ENCODE data around the gene UGT2A1.
"Not testable (repeated sequence)": the region's sequence is repeated elsewhere in the genome, so short reads cannot be mapped to it uniquely, and the experiment has no call there.

Gene UGT2A1

GRCh38 chr4:69653147-69653546 is at the start of gene UGT2A1:
Gene UGT2A1 (minus strand): TSS chr4:69653247. CDS start chr4:69647644, 5,603 bp downstream.
- no peak for DNase-seq (ENCODE audit: low spot score)
- no peak for FAIRE-seq

GRCh38 chr4:69702201-69702600 is 49.2 kb upstream of the UGT2A1 start:
- no peak for FAIRE-seq
- no peak for DNase-seq (ENCODE audit: low spot score)

GRCh38 chr4:69701696-69702095 is 48.6 kb upstream of the UGT2A1 start:
- DNase-seq (ENCODE audit: low spot score) (no peak), FAIRE-seq (no peak)

GRCh38 chr4:69697536-69698242 is 44.6 kb upstream of the UGT2A1 start:
- no peak for FAIRE-seq

DNA sequence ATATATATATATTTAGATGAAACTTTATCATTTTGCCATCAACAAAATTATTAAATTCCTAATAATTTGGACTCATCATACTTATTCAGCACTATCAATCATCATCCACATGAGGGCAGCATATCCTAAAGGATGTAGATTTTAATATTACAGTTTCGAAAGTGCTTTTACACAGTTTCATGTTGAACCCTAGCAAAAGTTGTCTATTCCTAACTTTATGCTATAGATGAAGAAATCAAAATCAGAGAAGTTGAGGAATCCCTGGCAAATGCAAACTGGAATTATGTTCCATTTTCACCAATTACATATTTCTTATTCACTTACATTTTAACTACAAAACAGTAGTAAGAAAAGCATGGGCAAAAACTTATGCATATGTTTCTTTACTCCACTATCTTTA is 36.6 kb upstream of the UGT2A1 start:
- no peak for DNase-seq (ENCODE audit: low spot score)
- peak; percentile 79 for FAIRE-seq

More at GRCh38 chr4:69697536-69698242, 44.6 kb upstream of the UGT2A1 start:
- no peak for DNase-seq (ENCODE audit: low spot score)

DNA sequence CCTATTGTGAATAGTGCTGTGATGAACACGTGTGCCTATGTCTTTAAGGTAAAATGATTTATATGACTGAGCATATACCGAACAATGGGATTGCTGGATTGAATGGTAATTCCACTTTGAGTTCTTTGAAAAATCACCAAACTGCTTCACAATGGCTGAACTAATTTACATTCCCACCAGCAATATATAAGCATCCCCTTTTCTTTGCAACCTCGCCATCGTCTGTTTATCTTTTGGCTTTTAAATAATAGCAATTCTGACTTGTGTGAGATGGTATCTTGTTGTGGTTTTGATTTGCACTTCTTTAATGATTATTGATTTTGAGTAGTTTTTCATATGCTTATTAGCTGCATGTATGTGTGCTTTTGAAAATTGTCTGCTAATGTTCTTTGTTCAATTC is 31.8 kb upstream of the UGT2A1 start:
- FAIRE-seq = no peak

DNA sequence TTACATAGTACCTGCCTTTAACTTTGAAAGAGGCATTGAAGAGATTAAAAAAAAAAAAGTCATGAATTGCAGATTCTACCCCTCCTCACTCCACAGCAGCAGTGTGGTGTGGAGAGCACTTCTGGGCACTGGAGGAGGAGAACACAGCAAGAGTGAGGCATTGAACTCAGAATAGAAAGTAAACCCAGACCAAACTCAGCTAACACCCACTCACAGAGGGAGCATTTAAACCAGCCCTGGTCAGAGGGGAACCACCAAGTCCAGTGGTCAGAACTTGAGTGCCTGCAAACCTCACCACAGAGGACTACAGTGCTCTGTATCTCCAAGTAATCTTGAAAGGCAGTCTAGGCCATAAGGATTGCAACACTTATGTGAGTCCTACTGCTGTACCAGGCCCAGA is 15.6 kb upstream of the UGT2A1 start:
- DNase-seq (ENCODE audit: low spot score) (no peak), FAIRE-seq (no peak)

More for the DNA sequence above, 31.8 kb upstream of the UGT2A1 start:
- no peak for DNase-seq (ENCODE audit: low spot score)

DNA sequence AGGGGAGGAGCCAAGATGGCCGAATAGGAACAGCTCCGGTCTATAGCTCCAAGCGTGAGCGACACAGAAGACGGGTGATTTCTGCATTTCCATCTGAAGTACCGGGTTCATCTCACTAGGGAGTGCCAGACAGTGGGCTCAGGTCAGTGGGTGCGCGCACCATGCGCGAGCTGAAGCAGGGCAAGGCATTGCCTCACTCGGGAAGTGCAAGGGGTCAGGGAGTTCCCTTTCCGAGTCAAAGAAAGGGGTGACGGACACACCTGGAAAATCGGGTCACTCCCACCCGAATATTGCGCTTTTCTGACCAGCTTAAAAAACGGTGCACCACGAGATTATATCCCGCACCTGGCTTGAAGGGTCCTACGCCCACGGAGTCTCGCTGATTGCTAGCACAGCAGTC is 11.0 kb upstream of the UGT2A1 start:
- not testable (repeated sequence) for DNase-seq (ENCODE audit: low spot score); FAIRE-seq

DNA sequence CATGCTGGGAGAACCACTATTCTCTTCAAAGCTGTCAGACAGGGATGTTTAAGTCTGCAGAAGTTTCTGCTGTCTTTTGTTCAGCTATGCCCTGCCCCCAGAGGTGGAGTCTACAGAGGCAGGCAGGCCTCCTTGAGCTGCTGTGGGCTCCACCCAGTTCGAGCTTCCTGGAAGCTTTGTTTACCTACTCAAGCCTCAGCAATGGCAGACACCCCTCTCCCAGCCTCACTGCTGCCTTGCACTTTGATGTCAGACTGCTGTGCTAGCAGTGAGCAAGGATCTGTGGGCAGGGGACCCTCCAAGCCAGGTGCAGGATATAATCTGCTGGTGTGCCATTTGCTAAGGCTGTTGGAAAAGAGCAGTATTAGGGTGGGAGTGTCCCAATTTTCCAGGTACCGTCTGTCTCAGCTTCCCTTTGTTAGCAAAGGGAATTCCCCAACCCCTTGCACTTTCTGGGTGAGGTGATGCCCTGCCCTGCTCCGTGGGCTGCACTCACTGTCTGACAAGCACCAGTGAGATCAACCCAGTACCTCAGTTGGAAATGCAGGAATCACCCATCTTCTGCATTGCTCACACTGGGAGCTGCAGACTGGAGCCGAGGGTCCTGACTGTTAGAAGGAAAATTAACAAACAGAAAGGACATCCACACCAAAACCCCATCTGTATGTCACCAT is 8.2 kb upstream of the UGT2A1 start:
- not testable (repeated sequence) for DNase-seq (ENCODE audit: low spot score); FAIRE-seq

DNA sequence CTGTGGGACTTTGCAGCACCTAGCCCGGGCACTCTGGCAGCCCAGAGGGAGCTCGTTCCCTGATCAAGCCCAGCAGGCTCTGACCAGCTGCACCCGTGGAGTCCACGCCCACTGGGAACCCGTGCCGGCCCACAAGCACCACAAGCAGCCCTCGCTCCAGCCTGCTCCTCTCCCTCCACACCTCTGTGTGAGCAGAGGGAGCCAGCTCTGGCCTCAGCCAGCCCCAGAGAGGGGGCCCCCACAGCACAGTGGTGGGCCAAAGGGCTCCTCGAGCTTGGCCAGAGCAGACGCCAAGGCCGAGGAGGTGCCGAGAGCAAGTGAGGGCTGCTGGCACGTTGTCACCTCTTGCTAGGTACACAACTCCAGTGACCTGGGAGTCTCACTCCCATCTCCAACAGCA is 5.1 kb upstream of the UGT2A1 start:
- no peak for FAIRE-seq
- no peak for DNase-seq (ENCODE audit: low spot score)

DNA sequence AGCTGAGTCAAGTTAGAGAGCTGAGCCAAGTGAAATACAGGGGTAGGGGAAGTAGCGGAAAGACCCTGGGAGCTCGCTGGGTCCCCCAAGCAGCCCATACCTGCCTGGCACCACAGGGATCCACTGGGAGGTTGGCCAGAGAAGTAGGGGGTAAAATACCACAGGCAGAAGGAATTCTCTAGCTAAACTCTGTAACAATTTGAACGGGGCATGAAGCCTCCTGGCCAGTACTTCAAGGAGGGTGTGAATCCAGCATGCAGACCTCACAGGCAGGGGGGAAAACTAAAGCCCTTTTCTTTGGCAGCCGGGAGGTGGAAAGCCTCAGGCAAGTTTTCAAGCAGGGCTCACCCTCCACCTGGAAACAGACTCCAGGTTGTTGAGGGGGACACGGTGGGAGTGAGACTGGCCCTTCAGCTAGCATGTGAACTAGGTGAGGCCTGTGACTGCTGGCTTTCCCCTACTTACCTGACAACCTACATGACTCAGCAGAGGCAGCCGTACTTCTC is 3.7 kb upstream of the UGT2A1 start:
- FAIRE-seq (no peak), DNase-seq (ENCODE audit: low spot score) (no peak)

- FAIRE-seq = no peak
Observed at GRCh38 chr4:69650872-69651271, 2.2 kb downstream of the UGT2A1 start.

DNA sequence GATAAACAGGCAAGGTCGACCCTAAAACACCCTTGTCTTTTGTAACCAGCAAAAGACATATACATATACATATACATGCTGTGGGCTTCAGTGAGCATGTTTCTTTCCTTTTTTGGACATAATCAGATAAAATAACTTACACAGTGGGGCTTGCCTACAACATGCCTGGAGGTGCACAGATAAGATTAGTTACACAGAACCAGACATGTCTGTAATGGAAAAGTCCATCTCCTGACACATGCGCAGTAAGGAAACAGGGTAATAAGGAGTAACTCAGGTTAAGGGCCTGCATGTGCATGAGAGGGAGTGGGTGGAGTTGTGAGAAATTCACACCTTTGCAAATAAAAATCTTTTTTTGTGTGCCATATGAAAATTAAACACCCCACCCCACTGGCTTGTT is 3.4 kb downstream of the UGT2A1 start:
- DNase-seq (ENCODE audit: low spot score) = no peak
- no peak for FAIRE-seq

More at GRCh38 chr4:69650872-69651271, 2.2 kb downstream of the UGT2A1 start:
- DNase-seq (ENCODE audit: low spot score) = no peak

DNA sequence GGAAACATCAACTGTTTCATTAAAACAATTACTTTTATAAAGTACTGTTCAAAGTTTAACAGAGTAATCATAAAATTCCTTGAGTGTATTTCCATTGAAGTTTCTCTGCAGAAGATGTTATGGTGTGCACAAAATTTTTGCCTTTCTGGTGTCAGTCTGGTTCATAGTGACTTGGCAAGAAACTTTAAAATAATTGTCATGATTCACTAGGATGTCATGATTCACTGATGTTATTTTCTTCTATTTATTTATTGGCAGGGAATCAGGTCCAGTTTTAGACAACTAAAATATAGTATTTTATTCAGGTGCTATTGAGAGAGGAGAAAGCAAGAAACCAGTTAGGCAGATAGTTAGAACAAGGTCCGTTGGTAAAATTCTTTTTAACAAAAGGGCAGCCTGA is 3.8 kb downstream of the UGT2A1 start:
- no peak for DNase-seq (ENCODE audit: low spot score)
- no peak for FAIRE-seq

DNA sequence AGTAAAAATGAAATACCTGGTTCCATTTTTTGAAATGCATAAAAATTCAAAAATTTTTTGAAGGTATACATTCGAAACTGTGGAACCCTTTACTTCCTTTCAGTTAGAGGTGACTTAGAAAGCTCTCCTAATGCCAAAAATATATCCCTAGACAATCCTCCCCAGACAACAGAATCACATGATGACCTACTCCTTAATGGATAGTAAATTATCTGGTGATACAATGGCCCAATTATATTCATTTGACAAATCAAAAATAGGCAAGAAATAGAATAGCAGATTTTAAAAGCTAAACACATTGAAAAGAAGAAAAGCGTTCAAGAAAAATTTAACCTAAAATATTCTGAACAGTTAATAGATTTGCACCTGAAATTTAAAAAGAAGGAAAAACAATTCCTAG is 10.1 kb downstream of the UGT2A1 start:
- no peak for FAIRE-seq
- DNase-seq (ENCODE audit: low spot score) = no peak

DNA sequence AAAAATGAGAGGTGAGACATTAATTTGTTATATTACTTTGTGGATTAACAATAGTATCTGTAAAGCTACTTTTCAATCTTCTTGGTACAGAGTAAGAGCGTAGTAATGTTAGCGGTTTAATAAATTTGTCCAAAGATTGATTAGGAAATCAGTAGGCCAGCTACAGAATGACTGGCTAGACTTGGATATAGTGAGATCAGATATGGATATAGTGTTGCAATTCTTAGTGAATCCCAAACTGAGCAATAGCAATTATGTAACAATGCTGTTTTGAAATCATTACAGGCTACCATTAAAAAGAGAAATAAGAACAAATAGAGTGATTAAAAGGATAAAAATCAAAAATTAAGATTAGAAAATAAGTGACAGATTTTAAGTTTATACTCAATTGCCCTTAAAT is 12.8 kb downstream of the UGT2A1 start:
- FAIRE-seq (no peak), DNase-seq (ENCODE audit: low spot score) (no peak)

DNA sequence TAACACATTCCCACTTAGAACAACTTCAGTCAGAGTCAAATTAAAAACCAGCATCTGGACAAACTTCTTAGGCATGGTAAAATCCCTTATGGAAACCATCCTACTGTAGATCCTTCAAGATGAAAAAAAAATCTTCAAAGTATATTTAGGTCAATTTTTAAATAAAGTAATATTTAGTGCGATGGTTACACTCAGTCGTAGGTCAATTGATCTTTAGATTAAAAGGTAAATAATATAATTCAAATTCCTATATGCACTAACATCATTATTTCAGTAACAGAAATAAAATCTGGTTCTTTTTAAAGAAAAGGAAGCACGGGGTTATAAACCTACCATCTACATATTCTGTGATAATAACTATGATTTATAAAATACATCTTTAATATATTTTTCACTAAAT is 13.5 kb downstream of the UGT2A1 start, which contains the start of gene UGT2A2:
Gene UGT2A2 (minus strand): TSS at position 101 of the 400 bp plus-strand sequence. CDS start 2 bp downstream, at position 99.
- FAIRE-seq (no peak), DNase-seq (ENCODE audit: low spot score) (no peak)

DNA sequence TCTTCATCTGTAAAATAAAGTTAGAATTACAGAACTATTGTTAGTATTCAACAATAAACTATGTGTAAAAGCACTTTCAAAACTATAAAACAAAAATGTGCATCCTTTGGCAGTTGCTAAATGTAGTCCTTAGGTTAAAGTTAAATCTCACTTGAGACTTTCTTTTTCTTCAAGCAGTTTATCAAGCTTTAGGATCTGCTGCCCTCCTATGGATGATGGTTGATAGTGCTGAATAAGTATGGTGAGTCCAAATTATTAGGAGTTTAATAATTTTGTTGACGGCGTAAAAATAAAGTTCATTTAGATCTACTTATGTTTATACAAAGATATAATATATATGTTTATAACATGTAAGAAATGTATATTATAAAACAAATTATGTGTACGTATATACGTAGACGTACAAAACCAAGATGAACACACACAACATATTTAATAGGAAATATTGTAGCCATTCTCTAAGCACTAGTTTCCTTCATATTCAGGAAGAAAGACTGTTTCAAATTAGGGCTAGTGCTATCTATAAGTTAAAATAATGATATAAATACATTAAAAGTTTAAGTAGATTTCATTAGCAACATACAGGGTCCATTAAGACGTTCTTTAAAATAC is 35.9 kb downstream of the UGT2A1 start:
- DNase-seq (ENCODE audit: low spot score) (peak; percentile 34), FAIRE-seq (peak; percentile 89)

DNA sequence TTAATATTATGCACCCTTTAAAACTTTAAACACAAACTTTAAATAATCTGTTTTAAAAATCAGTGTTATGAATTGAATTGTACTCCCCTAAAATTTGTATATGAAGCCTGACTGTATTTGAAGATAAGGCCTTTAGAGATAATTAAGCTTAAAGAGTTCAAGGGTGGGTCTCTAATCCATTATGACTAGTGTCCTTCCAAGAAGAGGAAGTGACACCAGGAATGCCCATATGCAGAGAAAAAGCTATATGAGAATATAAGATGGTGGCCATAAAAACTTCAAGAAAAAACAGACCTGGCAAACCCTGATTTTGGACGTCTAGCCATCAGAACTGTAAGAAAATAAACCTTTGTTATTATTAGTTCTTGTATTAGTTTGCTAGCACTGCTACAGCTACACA is 42.6 kb downstream of the UGT2A1 start:
- FAIRE-seq (no peak), DNase-seq (ENCODE audit: low spot score) (no peak)

GRCh38 chr4:69601065-69601464 is 52.0 kb downstream of the UGT2A1 start:
- FAIRE-seq (no peak), DNase-seq (ENCODE audit: low spot score) (no peak)

GRCh38 chr4:69600013-69600412 is 53.0 kb downstream of the UGT2A1 start:
- DNase-seq (ENCODE audit: low spot score) (no peak), FAIRE-seq (no peak)

GRCh38 chr4:69594382-69594781 is 58.7 kb downstream of the UGT2A1 start:
- DNase-seq (ENCODE audit: low spot score) = no peak
- FAIRE-seq = no peak

Measured in RCC 7860 (cell line).